Stimulated activated CD4-positive, alpha-beta T cell treated with anti-CD3 and anti-CD28 coated beads, Interleukin-2, amount 100 ng/mL, for 48 hours (primary cell): Measurements from ENCODE around the gene KRTAP12-1.
"Not testable (repeated sequence)": the region's sequence is repeated elsewhere in the genome, so short reads cannot be mapped to it uniquely, and the experiment has no call there.

Experiments
- DNase-seq, 2 donors: peaks; one replicate each; pipeline ENCODE4 v3.0.0-alpha.2; 2020

KRTAP12-1 gene

DNA sequence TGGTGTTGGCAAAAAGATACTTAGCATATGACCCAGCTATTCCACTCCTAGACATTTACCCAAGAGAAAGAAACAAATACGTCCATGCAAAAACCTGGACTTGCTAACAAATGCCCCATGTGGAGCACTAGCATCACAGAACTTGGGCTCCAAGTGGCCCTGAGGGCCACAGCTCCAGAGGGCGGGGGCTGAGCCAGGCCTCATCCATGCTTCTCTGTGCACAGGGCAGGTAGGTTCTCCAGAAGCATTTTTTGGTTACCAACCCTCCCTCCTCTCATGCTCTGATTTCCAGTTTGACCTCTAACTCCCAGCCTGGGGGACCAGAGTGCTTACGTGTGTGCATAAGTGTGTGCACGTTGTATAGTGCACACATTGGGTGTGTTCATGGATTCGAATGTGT, 17.3 kb downstream of the KRTAP12-1 start:
- no peak for DNase-seq

DNA sequence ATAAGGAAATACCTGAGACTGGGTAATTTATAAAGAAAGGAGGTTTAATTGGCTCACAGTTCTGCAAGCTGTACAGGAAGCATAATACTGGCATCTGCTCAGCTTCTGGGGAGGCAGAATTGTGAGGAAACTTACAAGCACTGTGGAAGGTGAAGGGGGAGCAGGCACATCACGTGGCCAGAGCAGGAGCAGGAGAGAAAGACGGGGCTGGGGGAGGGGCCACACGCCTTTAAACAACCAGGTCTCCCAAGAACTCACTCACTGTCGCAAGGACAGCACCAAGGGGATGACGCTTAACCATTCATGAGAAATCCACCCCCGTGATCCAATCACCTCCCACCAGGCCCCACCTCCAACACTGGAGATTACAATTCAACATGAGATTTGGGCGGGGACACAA, 20.4 kb downstream of the KRTAP12-1 start:
- DNase-seq, result not testable (repeated sequence)

DNA sequence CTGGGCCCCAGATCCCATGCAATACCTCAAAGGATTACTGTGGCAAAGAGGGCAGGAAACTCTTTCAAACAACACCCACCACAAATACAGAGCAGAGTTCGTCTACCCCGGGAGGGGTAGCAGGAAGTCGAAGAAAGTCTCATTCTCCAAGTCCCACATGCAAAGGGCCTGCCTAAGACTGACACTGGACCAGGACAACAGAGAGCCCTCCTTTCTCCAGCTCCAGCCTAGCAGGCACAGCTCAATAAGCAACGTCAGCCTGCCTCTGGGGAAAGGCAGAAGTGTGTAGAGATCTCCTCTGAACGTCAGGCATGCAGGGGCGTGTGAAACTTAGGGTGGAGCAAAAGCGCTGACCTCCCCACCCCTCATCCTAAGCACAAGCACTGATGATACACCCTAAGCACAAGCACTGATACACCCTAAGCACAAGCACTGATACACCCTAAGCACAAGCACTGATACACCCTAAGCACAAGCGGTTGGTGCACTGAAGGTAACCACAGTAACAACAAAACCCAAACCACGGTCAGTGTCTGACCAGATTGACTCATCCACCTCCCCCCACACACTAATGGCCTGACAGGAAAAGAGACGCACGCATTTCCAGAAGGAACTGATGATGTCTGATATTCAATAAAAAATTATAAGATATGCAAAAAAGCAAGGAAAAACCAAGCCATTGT, 22.9 kb downstream of the KRTAP12-1 start:
- no peak for DNase-seq

DNA sequence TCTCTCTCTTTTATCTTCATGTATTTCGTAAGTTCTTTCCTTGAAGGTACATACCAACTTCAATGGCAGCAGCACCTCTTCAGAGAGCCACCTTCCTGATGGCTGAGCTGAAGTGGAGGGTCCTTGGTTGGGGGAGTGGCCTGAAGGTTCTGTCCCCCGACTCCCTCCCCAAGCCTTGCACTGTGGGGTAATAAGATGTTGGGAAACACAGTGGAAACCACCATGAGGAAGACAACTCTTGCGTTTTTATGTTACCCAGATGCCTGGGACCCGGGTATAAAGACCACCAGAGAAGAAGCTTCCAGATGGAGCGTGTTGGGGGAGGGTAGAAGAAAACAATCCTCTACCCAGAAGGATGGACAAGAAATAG, 23.4 kb downstream of the KRTAP12-1 start:
- DNase-seq, result no peak

DNA sequence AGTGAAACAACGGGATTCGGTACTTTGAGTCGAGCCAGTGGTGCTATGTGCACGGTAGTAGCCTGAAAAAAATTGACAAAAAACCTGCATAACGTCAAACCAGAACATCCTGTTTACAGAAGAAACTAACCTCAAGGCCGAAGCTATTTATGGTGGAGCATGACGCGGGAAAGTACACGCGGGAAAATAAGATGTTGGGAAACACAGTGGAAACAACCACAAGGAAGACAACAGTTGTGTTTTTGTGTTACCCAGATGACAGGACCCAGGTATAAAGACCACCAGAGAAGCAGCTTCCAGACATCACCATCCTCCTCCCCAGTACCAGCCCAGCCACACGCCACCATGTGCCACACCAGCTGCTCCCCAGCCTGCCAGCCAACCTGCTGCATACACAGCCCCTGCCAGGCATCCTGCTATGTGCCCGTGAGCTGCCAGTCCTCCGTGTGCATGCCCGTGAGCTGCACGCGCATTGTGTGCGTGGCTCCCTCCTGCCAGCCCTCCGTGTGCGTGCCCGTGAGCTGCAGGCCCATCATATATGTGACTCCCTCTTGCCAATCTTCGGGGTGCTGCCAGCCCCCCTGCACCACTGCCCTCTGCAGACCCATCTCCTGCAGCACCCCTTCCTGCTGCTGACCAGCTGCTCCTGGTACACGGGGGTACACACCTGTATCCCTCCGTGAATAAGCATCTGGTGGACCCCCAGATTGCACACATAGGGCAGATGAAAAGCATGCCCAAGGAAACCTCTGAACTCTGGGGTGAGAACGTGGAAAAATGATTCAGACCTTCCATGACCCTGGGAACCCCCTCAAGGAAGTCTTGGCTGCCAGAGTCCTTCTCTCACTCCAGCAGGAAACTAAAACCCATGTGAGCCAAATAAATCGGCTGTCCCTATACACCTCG, 24.1 kb downstream of the KRTAP12-1 start, which contains the start of gene KRTAP12-3:
Gene KRTAP12-3 (plus strand): TSS at position 298 of the 906 bp plus-strand sequence. CDS start 48 bp downstream, at position 346.
- no peak for DNase-seq

DNA sequence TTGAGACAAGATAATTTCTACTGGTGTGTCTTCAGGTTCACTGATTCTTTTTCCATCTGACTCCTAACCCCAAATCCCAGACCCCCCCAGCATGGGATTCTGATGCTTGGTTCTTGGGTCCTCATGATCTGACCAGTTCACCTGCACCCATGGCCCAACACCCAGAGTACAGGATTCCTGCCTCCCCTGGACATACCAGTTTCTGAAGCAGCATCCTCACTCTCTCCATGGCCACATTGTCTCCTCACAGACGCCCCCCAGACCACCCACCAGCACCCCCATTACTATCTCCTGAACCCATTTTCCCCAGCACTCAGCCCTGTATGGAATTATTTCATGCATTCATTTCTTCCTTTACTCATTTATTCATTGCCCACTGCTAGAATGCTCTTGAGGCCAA, 25.1 kb downstream of the KRTAP12-1 start:
- DNase-seq, result no peak

DNA sequence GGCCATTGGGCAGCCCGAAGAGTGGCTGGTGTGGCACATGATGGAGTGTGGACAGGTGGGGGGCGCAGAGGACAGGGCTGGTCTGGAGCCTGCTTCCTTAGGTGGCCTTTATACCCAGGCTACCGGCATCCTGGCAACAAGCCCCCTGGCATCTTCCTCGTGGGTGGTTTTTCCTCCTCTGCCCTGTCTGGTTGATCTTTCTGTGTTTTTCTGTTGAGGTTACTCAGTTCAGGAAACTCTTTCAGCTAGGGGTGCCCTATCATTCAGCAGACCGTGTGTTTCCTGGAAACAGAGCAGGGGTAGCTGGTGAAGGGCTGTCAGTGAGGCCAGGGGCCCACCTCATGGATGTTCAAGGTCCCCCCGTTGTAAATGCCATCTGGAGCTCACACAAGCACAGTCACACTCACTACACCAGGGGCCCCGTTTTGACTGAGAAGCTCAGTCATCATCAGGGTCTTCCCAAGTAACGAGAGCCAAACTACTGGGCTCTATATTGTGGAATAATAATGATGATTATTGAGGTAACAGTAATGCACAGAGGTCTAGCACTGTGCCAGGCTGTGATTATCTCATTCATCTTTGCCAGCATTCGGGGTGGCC, 27.3 kb downstream of the KRTAP12-1 start, which contains the start of gene KRTAP12-4:
Gene KRTAP12-4 (minus strand): TSS at position 84 of the 600 bp plus-strand sequence. CDS start 45 bp downstream, at position 39.
- no peak for DNase-seq

DNA sequence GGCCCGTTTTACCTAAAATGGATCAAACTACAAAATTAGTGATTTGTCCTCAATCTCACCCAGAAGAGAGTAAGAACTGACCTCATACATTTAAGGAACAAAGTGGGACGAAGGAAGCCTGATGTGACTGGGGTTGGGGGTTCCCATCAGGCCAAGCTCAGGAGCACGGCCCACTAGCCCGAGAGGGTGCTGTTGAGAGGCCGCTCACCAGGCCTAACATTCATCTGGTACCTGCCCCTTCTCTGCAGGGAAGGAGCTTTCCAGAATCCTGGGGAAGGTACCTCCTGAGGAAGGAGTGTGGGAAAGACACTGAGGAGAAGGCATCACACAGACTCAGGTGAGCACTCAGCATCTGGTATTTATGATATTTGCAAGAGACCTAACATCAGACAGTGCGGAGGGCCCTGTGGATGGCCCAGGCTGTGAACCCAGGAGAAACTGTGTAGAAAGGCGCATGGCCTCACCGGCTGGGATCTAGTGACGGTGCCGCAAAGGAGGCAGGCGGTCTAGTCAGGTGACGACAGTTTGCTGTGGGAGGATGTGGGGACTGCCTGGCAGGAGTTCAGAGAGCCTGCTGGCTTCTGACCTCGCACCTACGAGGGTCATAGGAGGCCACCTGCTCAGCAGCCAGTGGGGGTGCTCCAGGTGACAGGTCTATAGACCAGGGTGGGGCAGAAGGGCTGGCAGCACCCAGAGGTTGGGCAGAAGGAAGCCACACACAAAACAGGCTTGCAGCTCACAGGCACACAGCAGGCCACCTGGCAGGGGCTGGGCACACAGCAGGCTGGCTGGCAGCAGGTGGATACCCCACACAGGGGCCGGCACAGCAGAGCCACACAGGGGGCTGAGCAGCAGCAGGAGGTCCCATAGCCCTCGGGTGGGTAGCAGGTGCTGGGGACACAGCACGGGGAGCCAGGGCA, 28.0 kb downstream of the KRTAP12-1 start:
- DNase-seq, result no peak

DNA sequence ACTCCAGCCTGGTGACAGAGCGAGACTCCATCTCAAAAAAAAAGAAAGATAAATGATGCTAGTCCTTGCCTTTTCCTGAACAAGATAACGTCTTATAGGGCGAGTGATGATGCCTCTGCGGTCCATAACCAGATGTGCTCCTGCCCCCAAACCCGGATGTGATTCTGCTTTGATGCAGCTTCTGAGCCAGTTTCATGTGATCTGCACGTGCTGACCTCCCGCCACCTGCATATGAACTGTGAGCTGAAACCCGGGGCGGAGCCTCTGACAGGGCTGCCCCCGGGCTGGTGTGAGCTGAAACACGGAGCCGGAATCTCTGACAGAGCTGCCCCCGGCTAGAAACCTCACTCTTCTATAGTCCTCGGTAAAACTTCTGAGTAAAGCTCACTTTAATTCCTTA, 28.8 kb downstream of the KRTAP12-1 start:
- no peak for DNase-seq

DNA sequence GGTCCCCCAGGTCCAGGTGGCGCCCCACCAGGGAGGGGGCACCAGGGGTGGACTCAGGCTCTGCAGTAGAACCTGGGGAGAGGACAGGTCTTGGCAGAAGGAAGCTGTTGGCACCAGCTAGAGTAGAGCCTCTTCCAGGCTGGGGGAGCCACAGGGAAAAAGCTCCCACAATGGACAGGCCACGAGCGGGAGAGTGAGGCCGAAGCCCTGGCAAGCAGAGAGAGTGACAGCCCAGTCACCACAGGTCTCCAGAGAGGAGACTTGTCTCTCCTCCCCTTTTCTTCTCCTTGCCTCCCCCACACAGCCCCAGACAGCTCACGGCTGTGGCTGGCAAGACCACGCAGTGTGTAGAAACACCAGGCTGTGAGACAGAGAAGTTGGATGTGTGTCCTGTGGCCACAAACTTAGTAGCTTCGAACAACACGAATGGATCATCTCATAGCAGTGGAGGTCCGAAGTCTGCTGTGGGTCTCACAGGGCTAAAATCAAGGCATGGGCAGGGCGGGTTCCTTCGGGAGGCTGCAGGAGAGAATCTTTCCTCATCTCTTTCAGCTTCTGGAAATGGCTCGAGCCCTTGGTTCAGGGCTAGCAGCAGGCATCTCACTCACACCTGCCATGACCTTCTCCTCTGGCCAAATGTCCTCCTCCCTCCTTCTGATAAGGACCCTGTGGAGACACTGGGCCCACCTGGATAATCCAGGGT, 30.8 kb downstream of the KRTAP12-1 start:
- no peak for DNase-seq

DNA sequence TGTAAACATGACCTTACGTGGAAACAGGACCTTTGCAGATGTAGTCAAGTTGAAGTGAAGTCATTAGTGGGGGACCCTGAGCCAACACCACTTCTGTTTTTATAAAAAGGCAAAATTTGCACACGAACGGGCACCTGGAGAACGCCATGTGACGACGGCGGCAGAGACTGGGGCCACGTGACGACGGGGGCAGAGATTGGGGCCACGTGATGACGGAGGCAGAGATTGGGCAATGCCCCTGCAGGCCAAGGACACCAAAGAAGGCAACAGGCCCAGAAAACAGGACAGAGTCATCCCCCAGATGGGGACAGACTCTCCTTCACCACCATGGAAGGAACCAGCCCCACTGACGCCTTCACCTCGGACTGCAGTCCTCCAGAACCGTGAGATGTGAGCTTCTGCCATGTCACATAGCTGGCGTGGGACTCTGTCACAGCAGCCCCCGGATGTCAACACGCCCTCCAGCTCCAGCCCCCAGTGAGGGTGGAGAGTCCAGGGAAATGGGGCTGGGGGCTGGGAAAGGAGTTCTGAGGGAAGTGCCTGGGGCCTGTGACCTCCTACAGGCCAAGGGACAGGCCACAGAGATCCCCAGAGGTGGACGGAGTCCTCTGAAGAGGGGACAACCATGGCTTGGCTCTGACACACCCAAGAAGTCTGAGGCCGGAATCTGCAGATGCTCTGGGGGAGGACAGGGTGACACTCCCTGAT, 31.5 kb downstream of the KRTAP12-1 start:
- no peak for DNase-seq

DNA sequence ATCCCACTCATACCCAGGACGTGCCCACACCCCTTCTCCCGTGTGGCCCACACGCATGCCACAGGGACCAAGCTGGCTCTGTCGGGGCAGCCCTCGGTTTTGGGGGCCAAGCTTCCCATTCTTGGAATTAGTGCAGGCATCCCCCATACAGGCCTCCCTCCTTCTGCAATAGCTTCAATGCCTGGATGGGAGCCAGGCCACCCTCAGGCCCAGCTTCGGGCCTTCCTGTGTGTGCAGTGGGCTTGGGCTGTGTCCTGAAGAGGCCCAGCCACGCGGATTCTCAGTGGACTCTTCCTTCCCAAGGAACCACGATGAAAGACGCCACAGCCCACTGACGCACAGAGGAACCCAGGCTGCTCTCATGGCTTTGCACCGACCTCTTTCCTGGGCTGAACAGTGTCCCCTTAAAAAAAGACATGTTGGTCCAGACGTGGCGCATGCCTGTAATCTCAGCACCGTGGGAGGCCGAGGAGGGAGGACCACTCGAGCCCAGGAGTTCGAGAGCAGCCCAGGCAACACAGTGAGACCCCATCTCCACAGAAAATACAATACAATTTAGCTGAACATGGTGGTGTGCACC, 32.4 kb downstream of the KRTAP12-1 start:
- DNase-seq, result no peak

DNA sequence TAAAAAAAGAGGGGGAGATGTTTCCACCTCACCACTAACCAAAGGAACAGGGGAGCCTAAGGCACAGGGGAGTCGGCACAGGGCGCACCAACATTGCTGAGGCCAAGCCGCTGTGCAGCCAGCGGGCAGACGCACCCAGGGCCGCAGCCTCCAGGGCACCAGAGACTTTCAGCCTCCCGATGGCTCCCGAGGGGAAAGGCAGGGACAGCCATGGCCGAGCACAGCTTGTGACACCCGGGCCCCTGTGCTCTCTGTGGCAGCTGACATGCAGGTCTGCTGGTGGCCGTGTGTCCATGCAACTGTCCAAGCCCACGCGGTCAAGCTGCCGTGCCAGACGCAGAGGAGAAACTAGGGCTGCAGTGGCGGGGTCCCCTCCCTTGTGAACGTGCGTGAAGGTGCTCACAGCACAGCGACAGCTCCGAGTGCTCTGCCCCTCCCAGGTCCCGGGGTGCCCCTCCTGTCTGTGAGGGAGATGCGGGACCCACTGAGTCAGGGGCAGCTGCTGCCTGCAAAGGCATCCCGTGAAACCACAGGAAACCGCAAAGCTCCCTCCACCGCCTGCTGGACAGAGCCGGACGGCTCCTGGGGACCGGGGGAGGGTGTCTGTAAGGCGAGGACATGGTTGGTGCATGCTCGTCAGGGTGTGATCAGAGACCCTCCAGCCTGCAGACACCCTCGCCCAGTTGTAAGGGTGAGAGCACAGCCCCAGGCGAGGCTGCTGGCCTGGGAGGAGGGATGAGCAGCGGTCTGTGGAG, 33.2 kb downstream of the KRTAP12-1 start:
- no peak for DNase-seq

DNA sequence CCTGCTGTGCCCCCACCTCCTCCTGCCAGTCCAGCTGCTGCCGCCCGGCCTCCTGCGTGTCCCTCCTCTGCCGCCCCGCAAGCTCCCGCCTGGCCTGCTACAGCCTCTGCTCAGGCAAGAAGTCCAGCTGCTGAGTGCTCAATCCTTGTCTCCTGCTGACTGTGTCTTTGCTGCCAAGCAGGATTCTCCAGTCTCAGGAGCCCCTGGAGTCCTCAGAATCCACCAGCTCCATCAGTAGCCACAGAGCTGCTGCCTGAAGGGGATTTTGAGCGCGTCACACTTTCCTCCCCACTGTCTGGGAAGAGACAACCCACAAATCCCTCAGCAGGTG, 34.8 kb downstream of the KRTAP12-1 start:
- DNase-seq, result no peak

DNA sequence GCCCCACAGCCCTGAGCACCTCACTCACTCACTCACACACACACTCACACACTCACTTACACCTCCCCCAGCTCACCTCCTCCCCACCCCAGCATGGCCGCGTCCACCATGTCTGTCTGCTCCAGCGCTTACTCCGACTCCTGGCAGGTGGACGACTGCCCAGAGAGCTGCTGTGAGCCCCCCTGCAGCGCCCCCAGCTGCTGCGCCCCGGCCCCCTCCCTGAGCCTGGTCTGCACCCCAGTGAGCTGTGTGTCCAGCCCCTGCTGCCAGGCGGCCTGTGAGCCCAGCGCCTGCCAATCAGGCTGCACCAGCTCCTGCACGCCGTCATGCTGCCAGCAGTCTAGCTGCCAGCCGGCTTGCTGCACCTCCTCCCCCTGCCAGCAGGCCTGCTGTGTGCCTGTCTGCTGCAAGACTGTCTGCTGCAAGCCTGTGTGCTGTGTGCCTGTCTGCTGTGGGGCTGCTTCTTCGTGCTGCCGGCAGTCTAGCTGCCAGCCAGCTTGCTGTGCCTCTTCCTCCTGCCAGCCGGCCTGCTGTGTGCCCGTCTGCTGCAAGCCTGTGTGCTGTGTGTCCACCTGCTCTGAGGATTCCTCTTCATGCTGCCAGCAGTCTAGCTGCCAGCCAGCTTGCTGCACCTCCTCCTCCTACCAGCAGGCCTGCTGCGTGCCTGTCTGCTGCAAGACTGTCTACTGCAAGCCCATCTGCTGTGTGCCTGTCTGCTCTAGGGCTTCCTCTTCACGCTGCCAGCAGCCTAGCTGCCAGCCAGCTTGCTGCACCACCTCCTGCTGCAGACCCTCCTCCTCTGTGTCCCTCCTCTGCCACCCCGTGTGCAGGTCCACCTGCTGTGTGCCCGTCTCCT, 35.4 kb downstream of the KRTAP12-1 start, which contains the start of gene KRTAP10-11:
Gene KRTAP10-11 (plus strand): TSS at position 49 of the 856 bp plus-strand sequence. CDS start 45 bp downstream, at position 94.
- DNase-seq, result not testable (repeated sequence)

DNA sequence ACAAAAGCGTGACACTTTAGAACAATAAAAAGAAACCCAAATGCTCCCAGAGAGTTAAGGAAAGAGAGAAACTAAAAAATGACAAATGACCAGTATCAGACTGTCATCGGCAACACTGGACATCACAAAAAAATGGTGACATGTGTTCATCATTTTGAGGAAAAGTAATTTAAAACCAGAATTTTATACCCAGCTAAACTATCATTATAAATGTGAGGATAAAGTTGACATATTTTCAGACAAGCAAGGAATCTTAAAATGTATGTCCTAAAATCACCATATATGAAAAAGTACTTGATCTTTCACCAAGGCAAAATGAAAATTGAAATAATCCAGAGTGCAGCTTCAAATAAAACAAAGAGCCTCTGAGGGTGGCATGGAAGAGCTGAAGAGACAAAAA, 37.1 kb downstream of the KRTAP12-1 start:
- DNase-seq, result no peak

DNA sequence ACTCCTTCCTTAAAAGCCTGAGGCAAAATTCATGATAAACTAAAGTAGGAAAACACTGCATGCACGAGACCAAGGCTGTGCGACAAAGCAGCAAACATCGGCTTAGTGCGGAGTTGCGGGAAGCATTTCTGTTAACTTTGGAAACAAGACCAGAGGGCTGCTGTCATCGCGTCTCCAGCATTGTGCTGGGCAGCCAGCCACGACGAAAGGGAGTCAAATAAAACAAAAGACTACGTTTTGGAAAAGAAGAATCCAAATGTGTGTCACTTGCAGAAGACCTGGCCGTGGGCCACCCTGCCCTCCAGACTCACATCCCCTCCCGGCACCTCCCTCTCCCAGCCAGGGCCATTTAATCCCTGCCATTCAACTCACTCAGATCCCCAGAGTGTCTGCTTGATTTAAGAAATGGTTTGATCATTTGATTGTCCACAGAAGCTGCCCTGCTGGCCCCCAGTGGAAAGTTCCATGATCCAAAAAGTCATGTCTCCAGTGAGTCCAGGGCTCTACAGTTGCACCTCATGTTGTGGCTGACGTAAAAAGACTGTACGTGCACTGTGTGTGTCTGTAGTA, 38.1 kb downstream of the KRTAP12-1 start:
- no peak for DNase-seq

DNA sequence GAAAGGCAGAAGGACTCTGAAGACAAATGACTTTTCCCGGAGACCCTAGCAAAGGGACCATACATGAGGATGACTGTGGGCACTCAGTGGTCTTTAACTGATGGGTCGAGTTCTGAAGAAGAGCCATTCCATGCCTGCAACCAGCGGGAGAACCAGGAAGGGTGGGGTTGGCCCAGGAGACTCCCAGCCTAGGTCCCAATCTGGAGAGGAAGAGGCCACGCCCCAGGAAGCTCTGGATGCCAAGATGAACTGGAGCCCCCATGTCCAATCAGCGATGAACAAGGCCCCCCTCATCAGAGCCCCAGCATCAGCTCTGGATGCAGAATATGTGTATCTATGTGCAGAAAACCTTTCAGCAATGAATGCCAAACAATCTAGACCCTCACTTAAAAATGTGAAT, 41.2 kb downstream of the KRTAP12-1 start:
- DNase-seq, result no peak

DNA sequence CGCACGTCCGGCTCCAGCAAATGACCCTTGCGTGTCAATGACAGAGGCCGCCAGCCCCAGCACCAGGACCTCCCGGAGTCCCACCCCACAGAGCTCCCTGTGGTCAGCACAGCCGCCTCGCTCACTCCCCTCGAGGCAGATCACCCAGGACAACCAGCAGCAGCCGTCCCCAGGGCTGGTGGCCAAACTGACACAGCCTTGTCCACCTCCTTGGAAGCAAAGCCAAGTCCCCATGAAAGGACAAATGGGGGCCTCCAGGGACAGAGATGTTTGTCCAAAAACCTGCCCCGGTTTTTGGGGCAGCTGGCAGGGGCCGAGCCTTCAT, 42.7 kb downstream of the KRTAP12-1 start:
- no peak for DNase-seq
